K562 (cell line): Measurements from ENCODE around the gene PTOV1. TPM values are rescaled to one million over a fixed set of nuclear protein-coding genes. Genes with fewer than 3 reads are reported as not detected.

Experiments used
- BHLHE40 ChIP-seq: IDR thresholded peaks from 2 replicates; pipeline ENCODE4 v1.6.1; 2011; ENCODE audit warnings: low read length, improper control_type of control experiment
- BRF1 ChIP-seq: IDR thresholded peaks from 3 replicates; pipeline ENCODE4 v1.6.1; 2011; ENCODE audit warnings: borderline replicate concordance, mild to moderate bottlenecking; ENCODE audit not compliant: insufficient read length; ENCODE audit errors: extremely low read depth
- CBX2 ChIP-seq: fragments of 200-600 bp; sonication (generic); IDR thresholded peaks from one replicate; pipeline ENCODE4 v1.6.1; 2012; ENCODE audit warnings: mild to moderate bottlenecking, low read length, inconsistent platforms; ENCODE audit not compliant: insufficient read depth, poor library complexity, severe bottlenecking
- DDX20 ChIP-seq: fragments of 450-650 bp; IDR thresholded peaks from 2 replicates; pipeline ENCODE4 v1.6.1; 2016; ENCODE audit warnings: missing genetic modification characterization, low read depth, mild to moderate bottlenecking, missing compliant biosample characterization, moderate library complexity
- E2F6 ChIP-seq, 2 experiments: IDR thresholded peaks; 2 replicates each; pipeline ENCODE4 v1.6.1; 2011; ENCODE audit warnings: borderline replicate concordance in 1 of 2, control low read depth in 1 of 2, low read depth in 1 of 2, low read length in 1 of 2, mild to moderate bottlenecking in 1 of 2, mixed read lengths in 1 of 2, moderate library complexity in 1 of 2; ENCODE audit not compliant: insufficient read depth in 1 of 2, insufficient read length in 1 of 2, poor library complexity in 1 of 2, severe bottlenecking in 1 of 2; ENCODE audit errors: extremely low read depth in 1 of 2
- EGR1 ChIP-seq: fragments of 450-650 bp; conservative IDR thresholded peaks from 2 replicates; pipeline ENCODE4 v1.6.1; 2017; ENCODE audit warnings: mild to moderate bottlenecking
- FOXJ3 ChIP-seq: sonication (generic); formaldehyde crosslinking; IDR thresholded peaks from 2 replicates; pipeline ENCODE4 v1.4.0; 2020; ENCODE audit warnings: mild to moderate bottlenecking, missing genetic modification reagents
- GABPB1 ChIP-seq: sonication (generic); formaldehyde crosslinking; IDR thresholded peaks from 2 replicates; pipeline ENCODE4 v1.8.0; 2022; ENCODE audit warnings: mild to moderate bottlenecking, missing genetic modification reagents
- HBP1 ChIP-seq: fragments of 450-650 bp; formaldehyde crosslinking; IDR thresholded peaks from 2 replicates; pipeline ENCODE4 v1.4.0; 2022; ENCODE audit warnings: missing genetic modification characterization
- HCFC1 ChIP-seq: IDR thresholded peaks from 2 replicates; pipeline ENCODE4 v1.6.1; 2012; ENCODE audit warnings: low read depth, low read length, improper control_type of control experiment
- KLF16 ChIP-seq: IDR thresholded peaks from 2 replicates; pipeline ENCODE4 v1.6.1; 2016; ENCODE audit warnings: antibody characterized with exemption
- MCM5 ChIP-seq: fragments of 450-650 bp; IDR thresholded peaks from 2 replicates; pipeline ENCODE4 v1.6.1; 2016; ENCODE audit warnings: low read depth
- PKNOX1 ChIP-seq: fragments of 450-650 bp; IDR thresholded peaks from 2 replicates; pipeline ENCODE4 v1.6.1; 2016
- POLR3G ChIP-seq: IDR thresholded peaks from 2 replicates; pipeline ENCODE4 v1.6.1; 2011; ENCODE audit not compliant: insufficient read length, insufficient replicate concordance; ENCODE audit errors: extremely low read depth
- SAP30 ChIP-seq: fragments of 200-600 bp; sonication (generic); IDR thresholded peaks from 2 replicates; pipeline ENCODE4 v1.6.1; 2012; ENCODE audit warnings: borderline replicate concordance, low read depth, mild to moderate bottlenecking, moderate library complexity, low read length, control low read depth, inconsistent platforms; ENCODE audit not compliant: insufficient read depth, poor library complexity, severe bottlenecking
- SREBF2 ChIP-seq: sonication (generic); formaldehyde crosslinking; IDR thresholded peaks from 2 replicates; pipeline ENCODE4 v1.4.0; 2020; ENCODE audit warnings: mild to moderate bottlenecking, missing genetic modification reagents
- TEAD4 ChIP-seq, 2 experiments: sonication (generic) in 1 of 2; formaldehyde crosslinking in 1 of 2; IDR thresholded peaks; 2 replicates each; pipeline versions ENCODE4 v1.6.1 to v1.8.0; 2012 to 2022; ENCODE audit warnings: borderline replicate concordance in 1 of 2, inconsistent platforms in 1 of 2, low read length in 1 of 2, mild to moderate bottlenecking in 1 of 2, missing genetic modification reagents in 1 of 2
- XRCC5 ChIP-seq: fragments of 200-400 bp; formaldehyde crosslinking; IDR thresholded peaks from 2 replicates; pipeline ENCODE4 v1.6.1; 2017; ENCODE audit warnings: low read depth, mild to moderate bottlenecking, low read length
- ZC3H8 ChIP-seq: fragments of 450-650 bp; IDR thresholded peaks from 2 replicates; pipeline ENCODE4 v1.6.1; 2017
- ZNF280B ChIP-seq: fragments of 250-450 bp; sonication (Bioruptor Pico); IDR thresholded peaks from 2 replicates; pipeline ENCODE4 v1.5.1; 2021; ENCODE audit warnings: mild to moderate bottlenecking
- ZNF445 ChIP-seq: fragments of 250-450 bp; sonication (Bioruptor Pico); IDR thresholded peaks from 2 replicates; pipeline ENCODE4 v1.4.0; 2020; ENCODE audit warnings: low read depth, mild to moderate bottlenecking, moderate library complexity
- ZNF766 ChIP-seq: fragments of 200-800 bp; sonication (Bioruptor generic); conservative IDR thresholded peaks from 2 replicates; pipeline ENCODE4 v1.6.1; 2016; ENCODE audit warnings: missing genetic modification characterization, missing compliant biosample characterization
- polyA plus RNA-seq, 8 experiments: library from polyadenylated mRNA; depleted of rRNA in 4 of 8; stranded (reverse) in 5 of 8; unstranded in 3 of 8; fragments of >200 nt; fragmentation: Nextera tagmentation in 2 of 8; fragmentation: Illumina TruSeq in 1 of 8; extraction: Ambion mirVana in 2 of 8; extraction: Trizol in 1 of 8; gene quantifications; 2 replicates each; pipeline versions ENCODE4 v1.2.1 to v1.2.3, GENCODE V29; 2011 to 2014; ENCODE audit warnings: inconsistent platforms in 1 of 8, missing spikeins in 1 of 8
- total RNA-seq, 7 experiments: library from RNA; depleted of rRNA in 6 of 7; stranded (reverse); fragments of >200 nt in 6 of 7; fragmentation: Illumina TruSeq in 2 of 7; extraction: Trizol in 2 of 7; gene quantifications; 2 replicates each; pipeline versions ENCODE4 v1.2.1 to v1.2.3, GENCODE V29; 2011 to 2021; ENCODE audit warnings: low replicate concordance in 1 of 7

Gene PTOV1
- total and polyA plus RNA-seq, 9 of the 15 experiments (the other 6 are each of a cell fraction or from before 2014, with no cell fraction given), result 4.9 to 169 (median 43.5) TPM

GRCh38 chr19:49812997-49813861, 37.7 kb upstream of the PTOV1 start, which contains the start of gene FUZ (continued):
- TF ChIP-seq SAP30, result peak; percentile 68
- peak; percentile 49; the same call in 1 of the 2 replicates for TF ChIP-seq PKNOX1
- no peak for TF ChIP-seq CBX2
- peak; percentile 29; the same call in 1 of the 2 replicates for TF ChIP-seq EGR1
- TF ChIP-seq E2F6 (IDR thresholded peaks at IDR 0.05; ENCODE audit: borderline replicate concordance in 1 of 2, extremely low read depth in 1 of 2, insufficient read depth in 1 of 2, insufficient read length in 1 of 2, low read depth in 1 of 2, low read length in 1 of 2, poor library complexity in 1 of 2, severe bottlenecking in 1 of 2), result peak; percentile 29 to 63
- TF ChIP-seq KLF16, result no peak
- TF ChIP-seq DDX20, result no peak
- no peak for TF ChIP-seq BRF1
- TF ChIP-seq GABPB1 (CRISPR knock-in tag), result peak; percentile 84; the same call in 1 of the 2 replicates
- TF ChIP-seq SREBF2, result no peak
- no peak for TF ChIP-seq ZNF445 (CRISPR knock-in tag)
- TF ChIP-seq XRCC5, result peak; percentile 76; the same call in 1 of the 2 replicates
- peak; percentile 90 for TF ChIP-seq FOXJ3 (CRISPR knock-in tag)
- peak; percentile 91 for TF ChIP-seq ZNF766 (CRISPR knock-in tag)
- no peak for TF ChIP-seq POLR3G
- TF ChIP-seq HCFC1, result peak; percentile 82
- no peak for TF ChIP-seq ZNF280B
- TF ChIP-seq TEAD4 (IDR thresholded peaks at IDR 0.05; ENCODE audit: low read length), result 0 out of 2 replicates have a peak, but pooled peaks have one; percentile 42
- TF ChIP-seq TEAD4 (CRISPR knock-in tag; IDR thresholded peaks at IDR 0.05; ENCODE audit: borderline replicate concordance), result no peak; the same call in 1 of the 2 replicates
- TF ChIP-seq HBP1 (CRISPR knock-in tag), result no peak
- no peak for TF ChIP-seq MCM5
- no peak for TF ChIP-seq ZC3H8
- peak; percentile 84 for TF ChIP-seq BHLHE40
